Glomerular visceral epithelial cell (primary cell): ENCODE data around the gene TIFAB.

ENCODE experiments used
- DNase-seq: peaks from one replicate; pipeline ENCODE4 v3.0.0-alpha.2; 2016; ENCODE audit errors: extremely low spot score

TIFAB gene

GRCh38 chr5:135458356-135458755, 6.2 kb upstream of the TIFAB start:
- no peak for DNase-seq

- DNase-seq: peak; percentile 56
These were observed 5.4 kb upstream of the TIFAB start for GRCh38 chr5:135457424-135458071.

GRCh38 chr5:135456238-135457099, 4.3 kb upstream of the TIFAB start:
- peak; percentile 17 for DNase-seq

DNA sequence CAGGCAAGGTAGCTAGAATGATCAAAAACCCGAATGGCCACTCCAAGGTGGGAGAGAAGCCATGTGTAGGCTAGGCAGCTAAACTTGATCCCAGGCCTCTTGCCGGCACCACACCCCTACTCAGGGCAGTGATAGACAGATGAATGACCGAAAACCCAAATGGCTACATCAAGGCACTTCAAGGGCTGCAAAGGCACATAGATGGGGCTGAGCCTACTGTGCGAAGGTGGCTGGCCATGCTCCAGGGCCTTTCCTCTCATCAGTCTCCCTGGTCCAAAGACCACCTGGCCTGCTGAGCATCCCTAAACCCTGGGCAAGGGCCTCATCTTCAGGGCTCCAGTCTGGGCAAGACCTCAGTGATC, 3.7 kb upstream of the TIFAB start:
- no peak for DNase-seq

GRCh38 chr5:135454946-135455345, 2.8 kb upstream of the TIFAB start:
- no peak for DNase-seq

- DNase-seq: no peak
These were observed 1.5 kb upstream of the TIFAB start for GRCh38 chr5:135453613-135454012.

DNA sequence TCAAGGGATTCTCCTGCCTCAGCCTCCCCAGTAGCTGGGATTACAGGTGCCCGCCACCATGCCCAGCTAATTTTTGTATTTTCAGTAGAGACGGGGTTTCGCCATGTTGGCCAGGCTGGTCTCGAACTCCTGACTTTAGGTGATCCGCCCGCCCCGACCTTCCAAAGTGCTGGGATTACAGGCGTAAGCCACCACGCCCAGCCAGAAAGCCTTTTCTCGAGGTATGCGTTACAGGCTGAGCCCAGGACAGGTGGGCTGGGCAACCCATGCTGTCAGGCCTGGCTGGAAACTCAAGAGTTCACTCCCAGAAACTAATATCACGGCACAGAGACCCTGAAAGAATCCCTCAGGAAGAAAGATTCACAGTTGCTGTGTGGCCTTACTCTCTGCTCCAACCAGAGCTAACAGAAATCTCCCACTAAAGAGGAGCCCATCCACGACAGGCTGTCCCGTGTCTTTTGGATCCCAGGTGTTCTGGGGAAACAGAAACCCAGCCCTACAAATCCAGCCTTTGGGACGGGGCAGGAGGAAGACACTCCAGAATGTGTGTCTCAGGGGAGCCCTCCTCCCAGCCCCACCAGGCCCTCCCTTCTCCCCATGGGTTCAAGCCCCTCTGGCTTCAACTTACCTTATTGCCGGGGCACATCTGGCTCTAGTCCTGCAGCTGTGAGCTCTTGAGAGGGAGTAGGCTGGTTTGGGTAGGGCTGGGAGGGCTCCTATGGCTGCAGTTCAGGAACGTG, 400 bp downstream of the TIFAB start:
- DNase-seq: no peak

GRCh38 chr5:135450952-135451351, 1.2 kb downstream of the TIFAB start:
- DNase-seq: no peak

DNA sequence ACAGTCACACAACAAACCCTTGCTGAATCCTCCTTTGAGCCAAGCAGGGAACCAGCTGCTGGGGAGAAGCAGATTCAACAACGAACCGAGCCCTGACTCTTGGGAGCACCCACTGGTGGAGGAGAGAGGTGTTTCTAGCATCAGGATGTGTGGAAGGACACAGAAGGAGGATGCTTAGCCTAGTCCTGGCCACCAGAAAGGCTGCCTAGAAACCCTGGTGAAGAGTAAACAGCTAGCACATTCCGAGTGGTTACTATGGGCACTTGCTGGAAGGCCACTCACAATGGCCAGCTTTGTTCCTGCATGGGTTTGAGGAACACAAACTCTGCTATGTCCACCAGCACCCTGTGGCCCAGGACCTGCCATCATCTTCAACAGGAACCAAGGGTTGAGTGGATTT, 1.8 kb downstream of the TIFAB start:
- no peak for DNase-seq

- DNase-seq: no peak
These were observed 2.5 kb downstream of the TIFAB start for GRCh38 chr5:135449644-135450043.

DNA sequence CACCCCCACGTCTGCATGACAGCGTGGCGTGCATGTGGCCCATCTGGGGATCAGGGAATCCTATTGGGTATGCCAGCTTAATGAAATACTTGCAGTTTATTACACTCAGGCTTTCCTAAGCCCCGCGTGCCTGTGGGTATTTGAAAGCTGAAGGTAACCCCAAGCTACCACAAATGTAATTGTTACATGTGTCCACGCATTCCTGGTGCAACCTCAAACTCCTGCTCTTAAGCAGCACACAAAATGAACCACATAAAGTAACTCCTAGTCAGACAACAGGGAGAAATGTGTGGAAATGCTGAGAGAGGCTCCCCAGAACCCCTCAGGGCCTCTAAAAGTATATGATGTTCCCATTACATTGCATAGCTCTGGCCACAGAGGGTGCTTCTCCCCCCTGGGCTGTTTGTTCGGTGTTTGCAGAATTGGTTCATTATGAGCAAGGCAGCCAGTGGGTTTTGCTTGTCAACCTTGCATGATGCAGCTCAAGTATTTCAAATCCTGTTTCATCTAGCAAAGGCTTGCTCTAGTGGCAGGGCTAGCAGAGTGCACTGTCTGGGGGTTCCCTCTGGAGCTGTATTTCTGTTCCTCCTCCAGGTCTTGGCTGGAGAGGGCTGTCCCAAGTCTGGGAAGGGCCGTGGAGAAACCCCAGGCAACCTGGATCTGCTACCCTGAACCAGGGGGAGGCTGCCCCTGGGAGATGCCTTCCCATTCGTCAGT, 3.2 kb downstream of the TIFAB start:
- no peak for DNase-seq

- no peak for DNase-seq
These were observed 3.9 kb downstream of the TIFAB start for GRCh38 chr5:135448071-135448739.

DNA sequence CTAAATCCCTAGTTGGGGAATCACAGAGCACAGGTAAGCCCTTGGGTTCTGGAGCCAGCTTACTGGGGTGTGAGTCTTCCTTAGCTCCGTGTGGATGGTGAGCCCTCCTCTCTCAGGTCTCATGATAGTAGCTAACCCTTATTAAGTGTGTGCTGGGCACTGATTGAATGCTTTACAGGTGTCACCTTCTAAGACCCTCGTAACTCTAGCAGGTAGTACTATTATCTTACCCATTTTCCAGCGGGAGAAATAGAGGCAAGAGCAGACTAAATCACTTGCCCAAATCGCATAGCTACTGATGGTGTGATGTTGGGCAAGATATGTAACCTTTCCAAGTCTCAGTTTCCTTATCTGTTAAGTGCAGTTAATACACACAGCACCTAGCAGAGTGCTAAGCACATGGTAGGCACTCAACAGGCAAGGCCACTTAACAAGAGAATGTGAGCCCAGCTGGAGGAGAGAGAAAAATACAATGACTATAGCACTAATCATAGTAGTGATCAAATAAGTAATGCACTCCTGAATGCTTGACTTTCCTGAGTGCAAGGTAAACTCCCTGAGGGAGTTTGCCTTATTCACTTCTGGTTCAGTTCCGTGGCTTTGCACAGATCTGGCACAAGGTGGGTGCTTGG, 4.7 kb downstream of the TIFAB start, which contains the start of gene DCANP1:
TSS of gene DCANP1 (minus strand) at position 51 of the 632 bp plus-strand sequence. CDS start 240 bp downstream, outside the sequence.
- DNase-seq: no peak

GRCh38 chr5:135446615-135447014, 5.5 kb downstream of the TIFAB start:
- no peak for DNase-seq

- no peak for DNase-seq
These were observed 5.9 kb downstream of the TIFAB start for GRCh38 chr5:135446206-135446605.

GRCh38 chr5:135445306-135445985, 6.7 kb downstream of the TIFAB start:
- no peak for DNase-seq

GRCh38 chr5:135444881-135445280, 7.3 kb downstream of the TIFAB start:
- no peak for DNase-seq

DNA sequence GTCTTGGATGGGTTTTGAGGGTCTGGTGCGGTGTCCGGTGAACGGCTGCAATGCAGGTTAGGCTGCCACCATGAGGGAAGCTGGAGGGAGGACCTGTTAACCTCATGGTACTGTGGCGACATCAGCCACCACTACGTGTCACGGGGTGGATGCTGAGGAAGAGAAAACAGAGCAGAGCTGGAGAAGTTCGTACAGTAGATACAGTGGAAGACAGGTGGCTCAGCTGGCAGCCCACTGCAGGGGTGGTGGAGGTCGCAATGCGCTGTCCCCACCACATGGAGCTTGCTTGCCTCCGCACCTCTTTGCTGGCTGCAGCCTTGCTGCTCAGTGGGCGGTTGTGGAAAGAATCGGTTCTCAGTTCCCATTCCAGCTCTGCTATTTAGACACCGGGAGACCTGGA, 7.8 kb downstream of the TIFAB start:
- no peak for DNase-seq

DNA sequence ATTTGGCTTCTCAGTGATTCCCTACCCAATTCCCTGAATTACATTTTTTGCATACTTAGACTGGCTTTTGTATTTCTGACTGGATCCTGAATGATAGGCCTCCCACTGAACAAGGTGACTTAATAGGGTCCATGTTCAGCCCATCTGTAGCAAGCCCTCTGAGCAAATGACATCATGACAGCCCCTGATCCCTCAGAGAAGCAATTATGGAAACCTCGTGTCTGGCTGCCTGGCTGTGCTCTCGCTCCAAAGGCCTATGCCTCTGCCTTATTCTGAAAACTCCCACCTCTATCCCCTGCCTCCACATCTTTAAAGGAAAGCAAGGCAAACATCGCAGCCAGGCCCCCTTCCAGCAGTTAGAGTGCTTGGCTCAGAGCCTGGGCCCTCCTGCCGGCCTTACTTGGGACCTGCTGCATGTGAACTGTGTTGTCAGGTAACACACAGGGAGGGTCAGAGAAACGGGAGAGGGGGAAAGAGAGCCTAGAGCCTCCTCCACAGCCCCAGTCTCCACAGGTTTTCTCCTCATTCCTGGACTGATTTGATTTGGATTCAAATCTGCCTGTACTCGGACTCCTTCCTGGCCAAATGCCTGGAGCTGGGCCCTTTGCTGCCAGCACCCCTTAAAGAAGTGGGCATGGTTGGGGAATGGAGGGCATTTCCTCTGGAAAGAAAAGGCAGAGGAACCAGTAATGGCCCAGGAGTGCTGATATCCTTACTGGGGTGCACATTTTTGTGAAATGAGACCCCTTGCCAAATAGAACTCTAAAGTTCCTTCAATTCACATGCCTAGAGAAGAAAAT, 8.8 kb downstream of the TIFAB start:
- DNase-seq: no peak
